Smooth muscle cell of the brain vasculature (primary cell): ENCODE results near the gene DAAM1.

ENCODE experiments used
- DNase-seq: peaks from one replicate; pipeline ENCODE4 v3.0.0-alpha.2; 2012; ENCODE audit warnings: low read depth, low spot score

The DAAM1 gene

DNA sequence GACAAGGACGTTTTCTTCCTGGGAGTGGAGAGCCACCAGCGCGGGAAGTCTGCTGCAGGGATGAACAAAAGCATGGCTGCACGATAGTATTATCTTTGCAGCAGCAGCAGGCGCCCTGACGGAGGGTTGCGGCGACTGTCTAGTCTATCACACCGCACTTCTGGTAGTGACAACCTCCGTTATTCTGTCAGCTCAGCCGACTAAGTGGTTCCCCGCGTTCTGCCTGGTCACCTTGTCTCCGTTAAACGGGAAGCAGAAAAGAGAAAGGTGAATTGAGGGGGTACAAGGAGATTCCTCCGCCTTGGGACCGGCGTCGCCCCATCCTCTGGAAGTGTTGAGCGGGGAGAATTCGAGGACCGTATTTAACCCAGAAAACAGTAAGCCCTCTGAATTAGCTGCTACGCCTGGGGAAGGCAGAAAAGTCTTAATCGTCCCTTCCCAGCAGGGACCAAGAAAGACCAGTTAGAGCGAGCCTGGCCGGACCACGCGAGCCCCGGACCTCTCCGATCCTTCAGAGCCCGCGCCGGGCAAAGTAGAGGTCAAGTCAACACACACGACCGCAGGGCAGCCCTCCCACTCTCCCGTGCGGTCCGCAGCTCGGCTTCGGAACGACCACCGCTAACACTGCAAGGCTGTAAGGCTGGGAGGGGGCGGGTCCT is 536 bp upstream of the DAAM1 start:
- no peak for DNase-seq

DNA sequence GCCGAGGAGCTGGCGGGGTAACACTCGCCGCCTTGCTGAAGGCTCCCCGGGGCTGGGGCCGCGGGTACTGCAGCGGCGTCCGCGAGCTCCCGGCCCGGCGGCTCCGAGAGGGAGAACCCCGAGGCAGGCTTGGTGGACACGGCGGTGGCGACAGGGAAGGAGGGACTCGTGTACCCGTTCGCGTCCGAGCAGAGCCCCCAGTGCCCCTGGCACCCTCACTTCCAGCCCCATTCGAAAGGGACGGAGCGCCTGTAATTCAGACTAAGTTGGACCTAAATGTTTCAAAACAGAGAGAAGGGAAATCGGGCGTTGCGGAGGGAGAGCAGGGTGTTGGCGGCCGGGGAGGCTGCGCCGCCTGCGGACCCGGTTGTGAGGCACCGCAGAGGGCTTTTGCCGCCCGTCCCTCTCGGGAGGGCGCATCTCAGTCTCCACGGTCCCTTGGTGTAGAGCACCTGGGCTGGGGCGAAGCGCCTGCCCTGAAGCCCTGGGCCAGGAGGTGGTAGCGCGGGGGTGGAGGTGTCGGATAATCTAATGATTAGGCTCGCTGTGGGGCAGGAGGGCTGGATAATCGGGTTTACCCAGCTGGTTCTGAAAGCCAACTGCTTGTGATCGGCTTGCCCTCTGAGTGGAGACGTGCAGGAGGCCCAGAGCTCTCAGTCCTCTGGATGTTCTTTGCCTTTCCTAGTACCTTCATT is 771 bp downstream of the DAAM1 start:
- no peak for DNase-seq

DNA sequence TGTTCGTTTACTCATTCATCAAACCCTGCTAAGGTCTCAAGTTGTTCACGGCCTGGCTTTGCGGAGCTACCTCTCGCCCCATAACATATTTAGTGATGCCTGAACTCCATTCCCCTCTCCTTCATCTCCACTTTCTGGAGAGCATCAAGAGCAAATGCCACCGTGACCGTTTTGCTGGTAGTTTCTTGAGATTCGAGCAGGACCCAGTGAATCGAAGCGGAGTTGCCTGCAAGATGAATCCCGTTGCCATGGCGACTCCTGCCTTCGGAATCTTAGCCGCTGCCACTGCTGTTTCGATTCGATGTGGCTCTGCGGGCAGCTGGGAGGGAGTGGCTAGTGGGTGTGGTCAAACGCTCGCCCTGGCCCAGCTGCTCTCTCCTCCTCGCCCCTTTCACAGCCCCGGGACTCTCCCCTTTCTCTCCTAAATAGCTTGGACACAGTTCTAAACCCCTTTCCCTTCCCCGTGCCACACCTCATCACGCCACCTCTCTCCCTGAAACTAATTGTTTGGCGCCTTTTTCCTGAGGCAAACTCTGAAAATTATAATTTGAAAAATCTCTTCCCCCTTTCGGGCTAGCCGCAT is 1.4 kb downstream of the DAAM1 start:
- DNase-seq = peak; percentile 59

DNA sequence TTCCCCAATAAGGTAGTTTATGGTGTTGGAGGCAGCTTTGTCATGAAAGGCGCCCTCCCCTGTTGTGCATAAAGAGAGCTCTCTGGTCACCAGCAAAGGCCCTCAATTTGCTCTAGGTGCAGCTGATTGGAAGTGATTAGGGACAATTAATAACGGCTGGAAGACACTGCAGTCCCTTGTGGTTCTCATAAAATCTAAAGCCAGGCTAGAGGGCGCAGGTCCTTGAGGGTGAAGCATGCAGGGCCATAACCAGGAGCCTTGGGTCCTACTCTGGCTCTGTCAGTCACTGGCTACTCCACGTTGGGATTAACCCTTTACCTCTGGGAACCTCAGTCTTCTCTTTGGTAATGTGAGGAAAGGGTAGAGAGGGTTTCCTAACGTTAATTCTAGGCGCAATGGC is 1.9 kb downstream of the DAAM1 start:
- no peak for DNase-seq

DNA sequence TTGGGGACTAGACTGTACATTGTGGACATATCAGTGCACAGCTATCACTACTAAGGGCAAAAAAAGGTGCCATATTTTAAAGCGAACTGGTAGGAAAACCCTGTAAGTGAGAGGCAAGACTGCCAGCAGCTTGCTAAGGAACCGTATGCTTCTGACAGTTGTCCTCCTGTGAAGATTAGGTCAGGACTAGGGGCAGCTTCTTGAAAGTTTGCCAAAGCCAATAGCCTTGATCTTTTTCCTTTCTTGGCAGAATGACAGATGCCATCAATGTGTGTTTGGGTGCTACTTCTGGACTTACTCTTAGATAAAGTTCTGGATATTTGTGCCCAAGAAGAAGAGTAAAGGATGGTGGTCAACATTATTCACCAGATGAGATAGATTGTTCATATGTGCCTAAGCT is 7.4 kb downstream of the DAAM1 start:
- DNase-seq = no peak

DNA sequence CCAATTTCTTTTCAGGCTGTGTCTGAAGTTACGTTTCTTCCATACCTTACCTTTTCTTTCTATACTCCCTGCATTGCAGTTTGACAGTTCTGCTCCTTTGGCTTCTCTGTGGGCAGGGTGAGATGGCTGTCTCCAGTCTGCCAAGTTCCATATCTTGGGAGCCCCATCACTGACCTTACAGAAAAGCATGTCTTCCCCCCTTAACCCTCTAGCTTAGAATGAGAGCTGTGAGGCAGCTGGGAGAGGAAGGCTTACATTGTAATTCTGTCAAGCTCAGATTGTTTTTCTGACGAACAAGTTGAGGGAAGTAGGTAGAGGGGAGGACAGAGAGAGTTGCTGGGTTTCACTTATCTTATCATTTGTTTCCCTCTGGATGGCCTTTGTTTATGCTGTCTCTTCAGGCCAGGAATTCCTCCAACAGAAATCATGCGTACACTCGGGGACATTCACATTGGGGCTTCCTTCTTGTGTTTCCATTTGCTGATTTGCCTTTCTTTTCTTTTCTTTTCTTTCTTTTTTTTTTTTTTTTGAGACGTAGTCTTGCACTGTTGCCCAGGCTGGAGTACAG is 9.3 kb downstream of the DAAM1 start:
- no peak for DNase-seq

DNA sequence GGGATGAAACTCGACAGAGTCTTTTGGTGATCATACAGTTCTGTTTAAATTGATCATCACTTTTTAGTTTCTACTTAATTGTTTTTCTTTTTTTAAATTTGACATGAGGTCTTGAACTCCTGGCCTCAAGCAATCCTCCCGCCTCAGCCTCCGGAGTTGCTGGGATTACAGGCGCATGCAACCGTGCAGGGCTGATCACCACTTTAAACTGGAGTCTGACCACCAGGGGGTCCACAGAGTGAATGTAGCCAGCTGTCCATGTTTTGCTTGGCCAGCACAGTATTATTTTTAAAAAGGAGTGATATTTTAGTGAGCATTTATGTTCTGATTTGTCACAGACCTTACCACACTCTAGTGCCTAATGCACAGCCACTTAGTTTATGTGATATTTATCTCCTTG is 10.7 kb downstream of the DAAM1 start:
- peak; percentile 41 for DNase-seq

DNA sequence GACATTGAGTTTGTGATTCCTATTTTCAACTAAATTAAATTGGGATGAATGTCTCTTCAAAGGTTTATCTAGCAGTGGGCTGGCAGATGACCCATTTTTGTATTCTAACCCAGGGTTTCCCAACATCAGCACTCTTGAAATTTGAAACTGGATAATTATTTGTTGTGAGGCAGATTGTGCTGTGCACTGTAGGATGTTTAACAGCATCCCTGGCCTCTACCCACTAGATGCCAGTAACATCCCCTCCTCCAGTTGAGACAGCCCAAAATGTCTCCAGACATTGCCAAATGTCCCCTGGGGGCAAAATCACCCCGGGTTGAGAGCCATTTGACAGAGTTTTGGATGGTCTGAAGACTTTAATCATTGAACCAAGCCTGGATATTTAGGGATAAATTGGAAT is 11.1 kb downstream of the DAAM1 start:
- peak; percentile 49 for DNase-seq

DNA sequence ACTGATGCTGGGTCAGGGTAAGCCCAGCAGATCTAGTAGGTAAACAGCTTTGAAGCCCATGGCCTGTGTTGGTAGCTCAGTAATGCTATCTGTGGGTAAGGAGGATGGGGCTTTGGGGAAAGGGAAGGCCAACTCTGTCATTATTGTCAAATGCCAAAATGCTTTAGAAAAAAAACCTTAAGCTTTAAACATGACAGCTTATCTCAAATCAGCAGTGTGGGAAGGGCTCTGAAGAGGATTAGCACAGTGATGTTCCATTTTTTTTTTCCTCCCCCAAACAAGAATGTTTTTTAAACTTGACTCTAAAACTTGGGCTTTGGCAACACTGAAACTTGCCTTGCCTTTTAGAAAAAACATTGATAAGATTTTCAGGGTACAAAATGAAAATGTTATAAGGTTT is 11.7 kb downstream of the DAAM1 start:
- DNase-seq = no peak

DNA sequence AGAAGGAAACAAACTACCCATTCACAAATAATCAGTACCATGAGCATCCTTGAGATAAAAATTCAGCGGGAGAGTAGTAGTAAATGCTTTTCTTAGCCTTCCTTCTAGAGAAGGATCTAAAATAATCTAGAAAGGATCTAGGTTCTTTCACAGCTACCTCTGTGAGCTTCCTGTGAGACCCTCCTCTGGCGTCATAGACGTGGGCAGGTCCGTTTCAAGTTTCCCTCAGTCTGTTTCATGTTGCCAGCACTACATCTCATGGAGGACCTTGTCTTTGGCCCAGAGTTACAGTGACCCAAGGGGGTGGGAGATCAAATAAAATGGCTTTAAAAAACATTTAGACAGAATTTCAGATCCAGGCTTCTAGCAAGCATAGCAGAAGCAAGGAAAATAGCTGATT is 13.6 kb downstream of the DAAM1 start:
- no peak for DNase-seq

DNA sequence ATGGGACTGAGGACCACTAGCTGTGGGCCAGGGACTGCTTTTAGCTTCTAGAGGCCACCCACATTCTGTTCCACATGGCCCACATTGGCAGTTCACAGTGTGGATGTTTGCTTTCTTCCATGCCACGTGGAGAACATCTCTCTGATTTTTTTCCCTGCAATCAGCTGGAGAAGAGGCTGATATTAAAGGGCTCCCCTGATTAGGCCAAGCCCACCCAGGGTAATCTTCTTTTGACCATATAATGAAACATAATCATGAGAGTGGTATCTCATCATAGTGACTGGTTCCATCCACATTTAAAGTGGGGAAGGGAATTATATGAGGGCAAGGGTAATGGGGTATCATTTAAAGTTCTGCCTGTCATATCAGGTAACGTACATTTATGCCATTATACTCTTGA is 15.8 kb downstream of the DAAM1 start:
- DNase-seq = no peak

DNA sequence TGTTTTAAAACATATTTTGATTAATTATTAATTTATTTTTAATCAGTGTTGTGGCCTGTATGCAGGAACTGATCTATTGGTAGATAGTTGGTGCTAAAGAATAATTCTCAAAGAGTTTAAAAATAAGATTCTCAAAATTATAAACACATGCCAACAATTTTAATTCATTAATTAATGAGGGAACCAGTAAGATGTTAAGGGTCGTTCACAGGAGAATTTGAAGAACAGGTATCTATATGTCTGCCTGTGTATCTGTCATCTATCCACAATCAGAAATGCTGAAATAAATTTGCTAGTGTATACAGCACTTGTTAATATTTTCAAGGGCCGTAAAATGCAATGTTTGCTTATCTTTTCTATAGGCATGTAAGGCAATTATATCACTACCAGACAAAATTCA is 18.4 kb downstream of the DAAM1 start:
- no peak for DNase-seq

DNA sequence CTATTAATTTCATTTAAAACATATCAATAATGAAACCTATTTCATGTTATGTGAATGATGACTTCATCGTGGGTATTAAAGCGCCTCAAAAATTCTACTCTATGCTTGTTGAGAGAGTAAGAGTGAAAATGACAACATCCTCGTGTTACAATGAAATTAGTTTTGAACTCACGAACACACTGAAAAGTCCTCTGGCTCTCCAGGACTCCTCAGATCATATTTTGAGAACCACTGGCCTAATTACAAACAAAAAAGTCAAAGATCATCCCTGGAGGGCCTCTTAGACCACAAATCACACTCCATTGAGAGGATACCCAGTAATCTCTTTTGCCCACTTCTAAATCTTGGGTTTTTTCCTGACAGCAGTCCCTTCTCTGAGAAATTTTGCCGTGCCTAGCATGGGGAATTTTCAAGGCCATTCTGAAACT is 19.1 kb downstream of the DAAM1 start:
- no peak for DNase-seq

DNA sequence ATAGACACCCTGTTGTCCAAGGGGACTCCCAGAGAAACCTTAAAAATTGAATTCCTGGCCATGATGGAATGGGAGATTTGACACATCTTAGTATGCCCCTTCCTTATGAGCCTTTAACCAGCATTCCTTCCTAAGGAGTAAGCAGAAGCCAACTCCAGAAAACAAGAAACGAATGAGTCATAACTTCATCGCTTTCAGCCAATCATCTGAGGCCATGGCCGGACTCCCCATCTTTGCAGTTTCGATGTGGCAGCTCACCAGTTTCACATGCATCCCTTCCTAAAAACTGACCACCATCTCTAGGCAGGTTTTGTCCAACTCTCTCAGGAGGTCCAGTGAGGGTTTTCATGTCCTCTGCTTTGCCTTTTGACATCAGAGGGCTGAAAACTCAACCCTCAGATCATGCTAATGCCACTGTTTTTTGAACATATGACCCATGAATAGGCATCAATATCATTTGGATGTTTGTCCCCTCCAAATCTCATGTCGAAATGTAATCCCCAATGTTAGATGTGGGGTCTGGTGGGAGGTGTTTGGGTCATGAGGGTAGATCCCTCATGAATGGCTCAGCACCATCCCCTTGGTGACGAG is 19.9 kb downstream of the DAAM1 start:
- no peak for DNase-seq

DNA sequence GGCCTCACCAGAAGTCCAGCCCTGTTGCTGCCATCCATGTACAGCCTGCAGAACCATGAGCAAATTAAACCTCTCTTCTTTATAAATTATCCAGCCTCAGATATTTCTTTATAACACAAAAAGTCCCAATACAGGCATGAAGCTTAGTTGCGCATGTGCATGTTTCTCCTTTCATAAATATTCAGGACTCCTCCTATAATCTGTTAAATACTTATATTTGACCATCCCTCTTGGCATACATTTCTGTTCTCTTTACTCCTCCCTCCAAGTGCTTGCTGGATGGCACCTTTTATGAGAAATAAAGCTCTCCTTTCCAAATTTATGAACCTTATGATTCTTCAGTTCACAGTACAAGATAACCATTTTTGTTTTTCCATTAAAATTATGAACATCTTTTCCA is 20.5 kb downstream of the DAAM1 start:
- DNase-seq = no peak

DNA sequence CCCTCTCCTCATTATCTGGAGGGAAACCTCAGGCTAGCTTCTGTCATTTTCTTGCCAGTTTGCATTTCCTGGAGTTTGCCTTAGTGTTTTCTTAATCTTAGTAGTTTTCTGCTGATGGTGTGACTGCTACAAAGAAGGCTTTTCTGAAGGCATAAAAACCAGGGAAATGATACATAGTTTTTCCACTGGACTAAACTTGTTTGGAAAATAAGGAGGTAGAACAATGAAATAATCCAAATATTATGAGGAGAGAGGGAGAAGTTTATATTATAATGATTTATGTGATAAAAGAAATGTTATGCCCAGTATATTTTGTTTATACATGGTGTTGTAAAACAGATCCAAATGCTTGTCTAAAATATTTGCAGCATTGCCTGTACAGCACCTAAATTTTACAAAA is 22.2 kb downstream of the DAAM1 start:
- DNase-seq = no peak

DNA sequence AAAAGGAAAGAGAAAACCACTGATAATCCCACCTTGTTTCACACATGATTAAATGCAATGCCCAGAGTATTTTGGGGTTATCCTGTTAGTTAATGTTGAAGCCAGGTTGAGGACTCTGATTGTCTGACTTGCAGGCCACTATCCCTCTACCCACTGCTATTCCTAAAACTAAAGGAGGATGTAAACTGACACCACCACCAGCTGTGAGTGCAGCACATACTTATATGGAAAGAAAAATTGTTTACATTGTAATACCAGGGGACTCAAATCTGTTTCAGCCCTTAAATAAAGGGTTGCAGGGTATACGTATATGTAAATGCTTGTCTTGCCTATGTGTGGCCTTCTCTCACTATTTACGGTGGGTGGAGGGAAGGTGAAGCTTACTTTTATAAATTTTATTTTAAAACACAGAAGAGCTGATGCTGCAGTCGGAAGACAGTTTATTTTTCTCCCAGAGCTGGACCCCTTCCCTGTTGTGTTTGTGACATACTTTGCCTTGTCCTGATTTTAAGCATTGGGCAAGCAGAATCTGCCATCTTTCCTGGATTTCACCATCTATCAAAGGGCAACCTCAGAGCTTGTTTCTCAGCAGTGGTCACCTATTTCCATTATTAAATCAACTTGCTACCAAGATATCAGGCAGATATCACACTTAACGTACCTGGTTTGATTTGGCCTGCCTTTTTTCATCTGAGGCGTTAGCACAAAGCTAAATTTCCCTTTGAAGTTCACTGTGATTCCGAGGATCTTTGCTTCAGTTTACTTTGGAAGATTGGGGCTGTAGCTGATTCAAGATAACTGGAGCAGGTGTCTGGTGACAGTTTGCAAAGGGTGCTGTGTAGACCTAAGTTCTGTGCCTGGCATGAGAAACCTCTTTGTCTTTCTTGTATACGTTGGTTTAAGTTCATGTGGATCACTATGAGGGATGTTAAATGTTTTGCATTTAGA is 25.2 kb downstream of the DAAM1 start:
- DNase-seq = peak; percentile 43

DNA sequence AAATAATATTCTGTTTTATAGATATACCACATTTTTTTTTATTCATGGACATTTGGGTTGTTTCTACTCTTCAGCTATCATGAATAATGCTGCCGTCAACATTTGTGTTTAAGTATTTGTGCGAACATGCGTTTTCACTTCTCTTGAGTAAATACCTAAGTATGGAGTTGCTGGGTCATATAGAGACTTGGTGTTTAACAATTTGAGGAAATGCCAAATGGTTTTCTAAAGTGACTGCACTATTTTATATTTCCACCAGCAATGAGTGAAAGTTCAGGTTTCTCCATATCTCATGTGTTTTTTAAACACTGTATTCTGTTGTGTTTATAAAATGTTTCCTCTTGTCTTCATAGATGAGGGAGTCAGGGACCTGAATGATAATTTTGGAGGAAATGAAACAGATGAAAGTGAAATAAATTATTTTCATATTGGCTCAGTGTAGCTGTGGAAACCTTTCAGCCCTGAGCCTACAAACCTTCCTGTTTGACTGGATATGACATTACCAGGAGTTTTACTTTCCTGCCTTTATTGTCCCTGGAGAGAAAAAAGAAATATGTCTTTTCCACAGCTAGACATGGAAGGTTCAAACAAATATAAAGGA is 26.3 kb downstream of the DAAM1 start:
- no peak for DNase-seq

DNA sequence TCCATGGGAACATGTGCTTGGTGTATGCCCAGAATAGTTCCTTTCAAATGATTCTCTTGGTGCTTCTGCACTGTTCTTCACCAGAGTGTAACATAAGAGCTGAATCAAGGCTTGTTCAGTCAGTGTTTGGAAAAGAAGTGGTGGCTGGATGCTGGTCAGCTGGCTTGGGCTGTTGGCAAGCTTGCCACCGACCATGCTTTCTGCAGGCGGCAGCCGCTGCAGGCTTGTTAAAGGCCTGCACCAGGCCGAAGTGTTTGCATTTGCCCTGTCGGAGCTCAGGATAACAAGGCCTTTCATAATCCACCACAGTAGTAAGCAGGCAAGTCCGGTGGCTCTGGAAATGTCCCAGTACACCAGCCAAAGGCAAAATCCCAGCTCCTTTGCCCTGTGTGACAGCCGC is 26.9 kb downstream of the DAAM1 start:
- DNase-seq = no peak

DNA sequence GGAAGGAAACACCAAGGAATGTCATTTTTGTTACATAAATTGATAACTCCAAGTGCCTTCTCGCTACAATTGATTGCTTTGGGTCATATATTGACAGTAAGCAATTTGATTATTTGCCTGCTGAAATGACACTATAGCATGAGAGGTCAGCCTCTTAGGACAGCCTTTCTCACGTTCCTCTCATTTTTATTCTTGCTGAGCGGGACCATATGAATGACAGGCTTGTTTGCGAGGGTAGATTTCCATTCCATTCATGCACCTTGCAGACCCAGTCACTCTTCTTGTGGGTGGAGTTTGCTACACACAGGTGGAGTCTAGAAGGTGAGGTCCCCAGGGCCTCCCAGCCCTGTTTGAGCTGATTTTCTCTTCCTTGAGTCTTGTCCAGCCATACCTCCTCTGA is 27.3 kb downstream of the DAAM1 start:
- DNase-seq = no peak

DNA sequence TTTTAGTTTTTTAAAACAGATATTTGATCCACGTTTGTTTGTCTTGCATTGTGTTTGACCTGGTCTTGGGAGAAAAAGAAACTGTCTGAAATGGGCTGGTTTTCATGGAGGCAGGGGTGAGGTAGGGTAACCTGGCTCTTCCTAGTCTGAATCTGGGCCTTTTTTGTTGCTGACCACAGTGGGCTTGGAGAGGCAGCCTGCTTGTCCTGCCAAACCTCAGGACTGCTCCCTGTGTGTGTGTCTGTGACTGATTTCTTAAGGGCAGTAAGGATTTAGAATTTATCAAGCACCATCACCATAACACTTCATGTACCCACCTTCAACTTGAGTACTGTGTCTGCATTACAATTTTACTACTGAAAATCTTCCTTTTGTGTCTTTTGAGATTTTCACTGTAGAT is 28.5 kb downstream of the DAAM1 start:
- no peak for DNase-seq
